Measurements from ENCODE around the gene GPC3.

The GPC3 gene

GRCh38 chrX:133956570-133957340, 28.6 kb downstream of the GPC3 start:
- no peak overlapping the region for H3K27ac ChIP-seq (ENCODE audit: poor library complexity, severe bottlenecking)
- ATAC-seq (ENCODE audit: low read depth) (no peak), DNase-seq (ENCODE audit: low spot score) (no peak)
- TF ChIP-seq, protein P1, sequence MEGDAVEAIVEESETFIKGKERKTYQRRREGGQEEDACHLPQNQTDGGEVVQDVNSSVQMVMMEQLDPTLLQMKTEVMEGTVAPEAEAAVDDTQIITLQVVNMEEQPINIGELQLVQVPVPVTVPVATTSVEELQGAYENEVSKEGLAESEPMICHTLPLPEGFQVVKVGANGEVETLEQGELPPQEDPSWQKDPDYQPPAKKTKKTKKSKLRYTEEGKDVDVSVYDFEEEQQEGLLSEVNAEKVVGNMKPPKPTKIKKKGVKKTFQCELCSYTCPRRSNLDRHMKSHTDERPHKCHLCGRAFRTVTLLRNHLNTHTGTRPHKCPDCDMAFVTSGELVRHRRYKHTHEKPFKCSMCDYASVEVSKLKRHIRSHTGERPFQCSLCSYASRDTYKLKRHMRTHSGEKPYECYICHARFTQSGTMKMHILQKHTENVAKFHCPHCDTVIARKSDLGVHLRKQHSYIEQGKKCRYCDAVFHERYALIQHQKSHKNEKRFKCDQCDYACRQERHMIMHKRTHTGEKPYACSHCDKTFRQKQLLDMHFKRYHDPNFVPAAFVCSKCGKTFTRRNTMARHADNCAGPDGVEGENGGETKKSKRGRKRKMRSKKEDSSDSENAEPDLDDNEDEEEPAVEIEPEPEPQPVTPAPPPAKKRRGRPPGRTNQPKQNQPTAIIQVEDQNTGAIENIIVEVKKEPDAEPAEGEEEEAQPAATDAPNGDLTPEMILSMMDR (IDR thresholded peaks at IDR 0.05; ENCODE audit: poor library complexity, severe bottlenecking): no peak
- H3K27me3 ChIP-seq (ENCODE audit: insufficient read depth, poor library complexity, severe bottlenecking): no peaks in the 10 kb centered on the region
- no peak overlapping the region for H3K4me3 ChIP-seq (ENCODE audit: severe bottlenecking)
- no peaks in the 10 kb centered on the region for H3K36me3 ChIP-seq (ENCODE audit: low read depth)
- H3K9me3 ChIP-seq (ENCODE audit: severe bottlenecking): no peaks in the 10 kb centered on the region
- no peaks in the 10 kb centered on the region for H3K4me1 ChIP-seq (ENCODE audit: insufficient read depth, poor library complexity, severe bottlenecking)

DNA sequence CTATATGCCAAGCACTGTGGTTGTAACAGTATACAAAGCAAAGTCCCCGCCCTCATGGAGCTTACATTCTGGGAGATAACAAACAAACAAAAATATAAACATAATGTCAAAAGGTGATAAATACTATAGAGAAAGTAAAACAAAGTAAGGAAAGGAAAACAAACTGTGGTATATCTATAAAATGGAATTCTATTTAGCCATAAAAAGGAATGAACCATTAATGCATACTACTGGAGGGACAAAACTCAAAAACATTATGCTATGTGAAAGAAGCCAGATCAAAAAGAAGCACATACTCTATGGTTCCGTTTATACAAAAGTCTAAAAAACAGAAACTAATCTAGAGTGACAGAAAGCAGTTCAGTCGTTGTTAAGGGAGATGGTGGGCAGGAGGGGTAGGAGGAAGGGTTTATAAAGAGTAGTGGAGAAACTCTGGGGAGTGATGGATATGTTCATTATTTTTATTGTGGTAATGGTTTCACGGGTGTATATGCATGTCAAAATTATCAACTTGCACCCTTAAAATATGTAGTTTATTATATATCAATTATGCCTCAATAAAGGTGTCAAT, 31.5 kb downstream of the GPC3 start:
- no peaks in the 10 kb centered on the region for H3K27me3 ChIP-seq (ENCODE audit: insufficient read depth, poor library complexity, severe bottlenecking)
- no peak overlapping the region for H3K4me3 ChIP-seq (ENCODE audit: severe bottlenecking)
- H3K27ac ChIP-seq (ENCODE audit: poor library complexity, severe bottlenecking): no peak overlapping the region
- H3K4me1 ChIP-seq (ENCODE audit: insufficient read depth, poor library complexity, severe bottlenecking): no peaks in the 10 kb centered on the region
- ATAC-seq (ENCODE audit: low read depth): no peak
- TF ChIP-seq, protein P1 (IDR thresholded peaks at IDR 0.05; ENCODE audit: poor library complexity, severe bottlenecking): no peak
- H3K36me3 ChIP-seq (ENCODE audit: low read depth): no peaks in the 10 kb centered on the region
- no peak for DNase-seq (ENCODE audit: low spot score)
- no peaks in the 10 kb centered on the region for H3K9me3 ChIP-seq (ENCODE audit: severe bottlenecking)

- Histone ChIP-seq H3K27ac (ENCODE audit: poor library complexity, severe bottlenecking) (no peak overlapping the region), H3K4me1 (ENCODE audit: insufficient read depth, poor library complexity, severe bottlenecking) (no peaks in the 10 kb centered on the region), H3K27me3 (ENCODE audit: insufficient read depth, poor library complexity, severe bottlenecking) (no peaks in the 10 kb centered on the region), H3K4me3 (ENCODE audit: severe bottlenecking) (no peak overlapping the region), H3K9me3 (ENCODE audit: severe bottlenecking) (no peaks in the 10 kb centered on the region), H3K36me3 (ENCODE audit: low read depth) (no peaks in the 10 kb centered on the region)
- DNase-seq (ENCODE audit: low spot score) (no peak), ATAC-seq (ENCODE audit: low read depth) (no peak)
- TF ChIP-seq, protein P1 (IDR thresholded peaks at IDR 0.05; ENCODE audit: poor library complexity, severe bottlenecking): no peak
Measured at GRCh38 chrX:133953078-133953477, 32.3 kb downstream of the GPC3 start.

DNA sequence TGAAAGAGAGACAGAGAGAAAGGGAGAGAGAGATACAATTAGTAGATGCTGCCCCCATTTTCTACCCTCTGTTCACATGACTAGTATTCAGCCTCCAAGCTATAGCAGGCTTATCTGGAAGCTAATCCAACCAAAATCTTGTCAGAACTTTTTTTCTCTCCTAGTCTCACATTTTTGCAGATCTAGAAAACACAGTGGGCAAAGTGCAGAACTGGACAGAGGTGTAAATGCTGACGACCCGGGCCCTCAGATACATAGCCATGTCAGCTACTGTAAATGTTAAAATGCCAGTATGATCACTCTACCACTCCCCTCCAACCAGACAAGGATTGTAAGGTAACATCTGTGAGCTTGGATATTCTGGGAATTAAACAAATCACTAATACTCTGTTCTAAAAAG, 34.3 kb downstream of the GPC3 start:
- H3K27ac ChIP-seq (ENCODE audit: poor library complexity, severe bottlenecking): no peak overlapping the region
- TF ChIP-seq, protein P1 (IDR thresholded peaks at IDR 0.05; ENCODE audit: poor library complexity, severe bottlenecking): no peak
- no peaks in the 10 kb centered on the region for H3K4me1 ChIP-seq (ENCODE audit: insufficient read depth, poor library complexity, severe bottlenecking)
- H3K36me3 ChIP-seq (ENCODE audit: low read depth): no peaks in the 10 kb centered on the region
- ATAC-seq (ENCODE audit: low read depth): no peak
- H3K9me3 ChIP-seq (ENCODE audit: severe bottlenecking): no peaks in the 10 kb centered on the region
- H3K4me3 ChIP-seq (ENCODE audit: severe bottlenecking): no peak overlapping the region
- no peaks in the 10 kb centered on the region for H3K27me3 ChIP-seq (ENCODE audit: insufficient read depth, poor library complexity, severe bottlenecking)
- DNase-seq (ENCODE audit: low spot score): no peak

GRCh38 chrX:133950214-133950613, 35.2 kb downstream of the GPC3 start:
- DNase-seq (ENCODE audit: low spot score) (no peak), ATAC-seq (ENCODE audit: low read depth) (no peak)
- no peaks in the 10 kb centered on the region for H3K9me3 ChIP-seq (ENCODE audit: severe bottlenecking)
- no peaks in the 10 kb centered on the region for H3K27me3 ChIP-seq (ENCODE audit: insufficient read depth, poor library complexity, severe bottlenecking)
- H3K27ac ChIP-seq (ENCODE audit: poor library complexity, severe bottlenecking): no peak overlapping the region
- no peaks in the 10 kb centered on the region for H3K4me1 ChIP-seq (ENCODE audit: insufficient read depth, poor library complexity, severe bottlenecking)
- no peak overlapping the region for H3K4me3 ChIP-seq (ENCODE audit: severe bottlenecking)
- TF ChIP-seq, protein P1 (IDR thresholded peaks at IDR 0.05; ENCODE audit: poor library complexity, severe bottlenecking): no peak
- no peaks in the 10 kb centered on the region for H3K36me3 ChIP-seq (ENCODE audit: low read depth)
